GM19395 (cell line): ENCODE data around the gene LSM11.

Source experiments
- ATAC-seq: cut with Tn5 transposase; IDR thresholded peaks from one replicate; pipeline ENCODE4 v1.9.1; 2021; ENCODE audit warnings: mild to moderate bottlenecking, moderate library complexity; ENCODE audit not compliant: unreplicated experiment

LSM11 gene

GRCh38 chr5:157766902-157767301 is 23.4 kb downstream of the LSM11 start:
- ATAC-seq = no peak

- no peak for ATAC-seq
Measured at GRCh38 chr5:157767689-157768088, 24.2 kb downstream of the LSM11 start.

GRCh38 chr5:157770665-157771064 is 27.2 kb downstream of the LSM11 start:
- no peak for ATAC-seq

- ATAC-seq = no peak
Measured at GRCh38 chr5:157772127-157772526, 28.6 kb downstream of the LSM11 start.

- no peak for ATAC-seq
Measured at GRCh38 chr5:157778121-157778805, 34.8 kb downstream of the LSM11 start.

GRCh38 chr5:157779221-157779620 is 35.7 kb downstream of the LSM11 start:
- ATAC-seq = no peak

GRCh38 chr5:157785801-157786200 is 42.3 kb downstream of the LSM11 start:
- ATAC-seq = no peak

- ATAC-seq = no peak
Measured at GRCh38 chr5:157793301-157793700, 49.8 kb downstream of the LSM11 start.

- no peak for ATAC-seq
Measured at GRCh38 chr5:157799578-157799977, 56.1 kb downstream of the LSM11 start.

- no peak for ATAC-seq
Measured at GRCh38 chr5:157800137-157800536, 56.6 kb downstream of the LSM11 start.

GRCh38 chr5:157802736-157803135 is 59.2 kb downstream of the LSM11 start:
- ATAC-seq = no peak

GRCh38 chr5:157808043-157808442 is 64.5 kb downstream of the LSM11 start:
- no peak for ATAC-seq
